DND-41 (cell line): ENCODE results near the gene FZD10.

Experiments
- CTCF ChIP-seq: IDR thresholded peaks from 2 replicates; pipeline ENCODE4 v1.5.1; 2012; ENCODE audit warnings: borderline replicate concordance, low read length, moderate library complexity, mild to moderate bottlenecking; ENCODE audit not compliant: poor library complexity, severe bottlenecking; ENCODE audit errors: extremely low read depth
- EZH2 ChIP-seq: IDR thresholded peaks from 3 replicates; pipeline ENCODE4 v1.6.1; 2012; ENCODE audit warnings: borderline replicate concordance, low read depth, mild to moderate bottlenecking, moderate library complexity, low read length, inconsistent platforms; ENCODE audit not compliant: severe bottlenecking

- TF ChIP-seq CTCF: no peak
- TF ChIP-seq EZH2: no peak
Measured at GRCh38 chr12:130185455-130186391, 23.5 kb downstream of the FZD10 start.
